Activated naive CD4-positive, alpha-beta T cell treated with anti-CD3 and anti-CD28 coated beads, Interleukin-2, amount 10 ng/mL, durations not matched to agents 7 days and 5 days (primary cell): ENCODE measurements around the gene LINC01488.

ENCODE experiments used
- CTCF ChIA-PET: fragments of 350-600 bp; sonication (Branson Sonifier 250); formaldehyde crosslinking; loops from one replicate; lab custom pipeline; 2021; ENCODE audit warnings: antibody characterized with exemption; lab: Charles Lee
- DNase-seq: peaks from one replicate; pipeline ENCODE4 v3.0.0-alpha.2; 2020
- H3K27ac Mint-ChIP-seq: one replicate; pipeline ENCODE4 v1.8.0; 2021; ENCODE audit warnings: mild to moderate bottlenecking, moderate library complexity, mixed read lengths
- H3K27me3 Mint-ChIP-seq: one replicate; pipeline ENCODE4 v1.8.0; 2021; ENCODE audit warnings: mild to moderate bottlenecking, mixed read lengths
- H3K36me3 Mint-ChIP-seq: one replicate; pipeline ENCODE4 v1.8.0; 2021; ENCODE audit warnings: mixed read lengths
- H3K4me1 Mint-ChIP-seq: one replicate; pipeline ENCODE4 v1.8.0; 2021; ENCODE audit warnings: mixed read lengths
- H3K4me3 Mint-ChIP-seq: one replicate; pipeline ENCODE4 v1.8.0; 2021; ENCODE audit warnings: mild to moderate bottlenecking, moderate library complexity, mixed read lengths
- H3K9me3 Mint-ChIP-seq: one replicate; pipeline ENCODE4 v1.8.0; 2021; ENCODE audit warnings: mixed read lengths

Gene LINC01488

DNA sequence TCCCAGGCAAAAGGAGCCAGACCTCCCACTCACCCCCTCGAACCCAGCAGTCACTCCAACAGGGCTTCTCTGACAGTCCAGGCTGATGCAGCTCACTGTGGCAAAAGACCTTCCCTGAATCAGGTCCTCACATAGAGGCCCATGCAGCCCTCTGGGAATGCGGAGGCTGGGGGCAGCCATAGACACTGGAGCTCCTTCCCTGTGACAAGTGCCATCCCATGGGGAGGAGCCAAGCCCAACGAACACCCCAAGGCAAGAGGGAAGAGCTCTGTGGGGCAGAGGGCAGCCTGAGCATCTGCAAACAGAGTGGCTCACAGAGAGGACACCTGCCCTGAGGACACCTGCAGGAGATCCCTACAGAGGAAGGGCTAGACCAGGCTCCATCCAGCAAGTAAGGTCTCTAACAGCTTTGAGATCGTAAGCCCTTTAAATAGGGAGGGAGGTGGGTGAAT, at the start of gene LINC01488:
TSS of gene LINC01488 (plus strand) at position 271 of the 452 bp plus-strand sequence.
- DNase-seq, result no peak
- CTCF ChIA-PET, result no interaction called here
- Mint-ChIP-seq H3K4me3 (no peak within 1 kb of the TSS), H3K27me3 (peaks cover 9% of the 10 kb centered on the region), H3K36me3 (no peaks in the 10 kb centered on the region), H3K27ac (peak within 1 kb of the TSS; percentile 33), H3K4me1 (no peaks in the 10 kb centered on the region), H3K9me3 (no peaks in the 10 kb centered on the region)

GRCh38 chr11:69431893-69432738, 49.3 kb upstream of the LINC01488 start:
- CTCF ChIA-PET, result no interaction called here
- DNase-seq, result no peak
- Mint-ChIP-seq H3K4me1 (no peaks in the 10 kb centered on the region), H3K27ac (no peak overlapping the region), H3K36me3 (no peaks in the 10 kb centered on the region), H3K4me3 (no peak overlapping the region), H3K27me3 (peaks cover 42% of the 10 kb centered on the region), H3K9me3 (no peaks in the 10 kb centered on the region)

DNA sequence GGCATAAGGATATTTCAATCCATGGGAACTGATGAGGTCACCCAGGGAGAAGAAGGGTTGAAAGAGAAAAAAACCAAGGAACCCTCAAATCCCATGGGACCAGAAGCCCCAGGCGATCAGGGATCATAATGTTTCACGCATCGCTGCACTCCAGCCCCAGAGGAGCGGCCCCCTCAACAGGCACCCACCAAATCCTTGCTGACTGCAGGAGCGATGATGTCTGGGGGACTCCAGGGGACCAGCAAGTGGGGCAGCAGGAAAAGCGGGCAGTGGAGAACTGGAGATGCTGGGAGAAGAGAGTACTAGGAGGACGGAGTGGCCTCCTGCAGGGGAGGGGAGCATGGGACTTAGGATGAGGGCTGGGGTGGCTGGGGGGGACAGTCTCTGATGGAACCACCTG, 47.7 kb upstream of the LINC01488 start:
- Mint-ChIP-seq H3K27me3 (peaks cover 38% of the 10 kb centered on the region), H3K36me3 (no peaks in the 10 kb centered on the region), H3K9me3 (no peaks in the 10 kb centered on the region), H3K4me3 (no peak overlapping the region), H3K27ac (no peak overlapping the region), H3K4me1 (no peaks in the 10 kb centered on the region)
- CTCF ChIA-PET, result no interaction called here
- no peak for DNase-seq

DNA sequence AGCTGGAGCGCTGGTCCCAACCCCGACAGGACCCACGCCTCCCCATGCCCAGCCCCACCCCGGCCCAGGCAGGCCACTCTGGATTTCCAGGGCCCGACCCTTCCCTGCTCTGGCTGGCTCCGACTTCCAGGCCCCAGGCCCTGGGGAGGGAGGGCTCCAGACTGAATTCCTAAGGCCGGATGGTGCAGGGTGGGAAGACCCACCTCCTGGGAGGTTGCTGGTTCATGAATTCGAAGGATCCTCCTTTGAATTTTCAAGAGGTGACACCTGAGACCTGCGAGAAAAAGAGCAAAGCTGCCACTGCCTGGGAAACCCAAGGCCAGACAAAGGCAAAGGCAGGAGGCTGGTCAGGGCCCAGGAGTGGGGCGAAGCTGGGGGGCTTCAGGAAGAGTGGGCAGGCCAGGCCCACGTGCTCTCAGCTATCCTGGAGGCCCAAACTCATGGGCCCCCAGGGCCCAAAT, 47.0 kb upstream of the LINC01488 start:
- CTCF ChIA-PET, result no interaction called here
- Mint-ChIP-seq H3K4me1 (no peaks in the 10 kb centered on the region), H3K36me3 (no peaks in the 10 kb centered on the region), H3K4me3 (no peak overlapping the region), H3K27me3 (peaks cover 38% of the 10 kb centered on the region), H3K27ac (no peak overlapping the region), H3K9me3 (no peaks in the 10 kb centered on the region)
- no peak for DNase-seq

DNA sequence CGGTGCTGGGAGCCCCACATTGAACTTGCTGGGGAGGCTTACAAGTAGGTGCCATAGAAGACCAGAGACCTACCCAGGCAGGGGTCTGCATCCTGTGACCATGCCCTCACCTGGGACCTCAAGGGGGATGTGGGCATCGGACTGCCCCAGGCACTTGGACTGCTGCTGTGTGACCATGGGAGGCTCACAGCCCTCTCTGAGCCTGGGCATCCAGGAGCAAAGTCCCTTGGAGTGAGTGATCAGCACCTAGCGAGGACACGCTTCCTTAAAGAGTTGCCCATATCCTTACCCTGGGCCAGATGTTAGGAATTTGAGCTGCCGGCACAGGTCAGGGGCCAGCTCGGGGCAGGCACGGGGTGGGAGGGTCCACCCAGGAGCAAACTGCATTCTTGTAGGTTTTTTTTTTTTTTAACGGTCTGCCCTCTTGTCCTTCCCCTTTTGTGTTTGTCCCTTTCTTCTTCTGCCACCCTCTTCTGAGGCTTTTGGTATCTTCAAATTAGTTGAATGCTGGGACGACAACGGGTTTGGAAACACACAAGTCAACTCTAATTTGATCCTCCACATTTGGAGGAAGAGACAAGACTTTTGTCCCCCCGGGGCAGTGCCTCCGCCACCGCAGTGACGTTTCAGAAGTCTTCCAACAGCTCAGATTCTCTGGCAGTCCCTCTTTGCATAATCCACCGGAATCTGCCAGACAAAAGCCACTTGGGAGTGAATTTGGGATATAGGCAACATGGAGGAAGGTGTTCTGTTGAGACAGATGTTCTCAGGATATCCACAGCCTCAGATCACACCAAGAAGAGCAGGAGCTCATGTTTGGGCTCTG, 46.1 kb upstream of the LINC01488 start:
- Mint-ChIP-seq H3K9me3 (no peaks in the 10 kb centered on the region), H3K27me3 (peaks cover 37% of the 10 kb centered on the region), H3K27ac (no peak overlapping the region), H3K36me3 (no peaks in the 10 kb centered on the region), H3K4me3 (no peak overlapping the region), H3K4me1 (no peaks in the 10 kb centered on the region)
- DNase-seq, result no peak
- CTCF ChIA-PET, result no interaction called here

GRCh38 chr11:69436041-69436982, 45.2 kb upstream of the LINC01488 start:
- no peaks in the 10 kb centered on the region for H3K4me1 Mint-ChIP-seq
- H3K9me3 Mint-ChIP-seq, result no peaks in the 10 kb centered on the region
- no peak for DNase-seq
- no peak overlapping the region for H3K4me3 Mint-ChIP-seq
- no peak overlapping the region for H3K27ac Mint-ChIP-seq
- no peaks in the 10 kb centered on the region for H3K36me3 Mint-ChIP-seq
- H3K27me3 Mint-ChIP-seq, result peaks cover 32% of the 10 kb centered on the region
- CTCF ChIA-PET, result no interaction called here

- Mint-ChIP-seq H3K27ac (no peak overlapping the region), H3K4me1 (no peaks in the 10 kb centered on the region), H3K36me3 (no peaks in the 10 kb centered on the region), H3K9me3 (no peaks in the 10 kb centered on the region), H3K27me3 (peaks cover 39% of the 10 kb centered on the region), H3K4me3 (no peak overlapping the region)
- DNase-seq, result no peak
- CTCF ChIA-PET, result no interaction called here
Measured at GRCh38 chr11:69437001-69437875, 44.2 kb upstream of the LINC01488 start.

DNA sequence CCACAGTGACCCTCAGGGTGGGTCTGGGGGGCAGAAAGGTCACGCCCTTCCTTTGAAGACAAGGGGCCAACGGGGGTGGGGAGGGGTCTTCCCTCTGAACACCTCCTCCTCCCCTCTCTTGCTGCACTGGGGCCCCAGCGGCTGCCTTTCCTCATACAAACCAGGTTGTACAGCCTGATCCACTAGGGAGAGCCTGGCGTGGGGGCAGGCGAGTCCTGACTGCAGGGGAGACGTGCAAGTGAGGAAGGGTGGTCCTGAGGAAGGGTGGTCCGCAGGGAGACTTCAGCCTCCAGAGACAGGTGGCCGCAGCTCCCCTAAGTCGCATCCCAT, 43.6 kb upstream of the LINC01488 start:
- H3K9me3 Mint-ChIP-seq, result no peaks in the 10 kb centered on the region
- no peaks in the 10 kb centered on the region for H3K36me3 Mint-ChIP-seq
- no peak overlapping the region for H3K27ac Mint-ChIP-seq
- H3K27me3 Mint-ChIP-seq, result peaks cover 45% of the 10 kb centered on the region
- no peak overlapping the region for H3K4me3 Mint-ChIP-seq
- no peaks in the 10 kb centered on the region for H3K4me1 Mint-ChIP-seq
- no peak for DNase-seq
- CTCF ChIA-PET, result no interaction called here

DNA sequence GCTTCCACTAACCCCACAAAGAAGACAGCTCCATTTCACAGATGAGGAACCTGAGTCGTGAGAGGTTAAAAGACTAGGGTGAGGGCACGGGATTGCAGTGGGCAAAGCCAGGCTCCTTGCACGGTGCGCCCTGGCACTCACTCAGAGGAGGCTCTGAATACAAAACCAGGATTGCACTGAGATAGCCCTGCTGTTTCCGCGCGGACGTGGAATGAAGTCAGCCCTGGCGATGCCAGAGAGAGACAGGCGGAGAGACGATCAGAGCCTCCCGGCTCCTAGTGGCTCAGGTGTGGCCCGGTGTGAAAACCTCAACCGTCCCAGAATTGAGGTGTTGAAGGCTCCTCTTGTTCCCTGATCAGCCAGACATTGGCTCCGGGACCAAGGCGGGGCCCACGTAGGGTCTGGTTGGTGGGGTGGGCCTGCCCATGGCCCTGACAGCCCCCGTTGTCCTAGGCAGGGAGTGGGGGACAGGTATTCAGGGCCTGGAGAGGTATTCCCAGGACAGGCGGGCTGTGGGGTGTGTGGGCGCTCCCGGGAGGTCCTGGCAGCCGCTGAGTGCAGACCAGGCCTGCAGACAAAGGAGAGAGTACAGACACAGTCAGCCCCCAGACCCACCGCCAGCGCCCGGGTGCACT, 43.1 kb upstream of the LINC01488 start:
- Mint-ChIP-seq H3K9me3 (no peaks in the 10 kb centered on the region), H3K4me1 (no peaks in the 10 kb centered on the region)

DNA sequence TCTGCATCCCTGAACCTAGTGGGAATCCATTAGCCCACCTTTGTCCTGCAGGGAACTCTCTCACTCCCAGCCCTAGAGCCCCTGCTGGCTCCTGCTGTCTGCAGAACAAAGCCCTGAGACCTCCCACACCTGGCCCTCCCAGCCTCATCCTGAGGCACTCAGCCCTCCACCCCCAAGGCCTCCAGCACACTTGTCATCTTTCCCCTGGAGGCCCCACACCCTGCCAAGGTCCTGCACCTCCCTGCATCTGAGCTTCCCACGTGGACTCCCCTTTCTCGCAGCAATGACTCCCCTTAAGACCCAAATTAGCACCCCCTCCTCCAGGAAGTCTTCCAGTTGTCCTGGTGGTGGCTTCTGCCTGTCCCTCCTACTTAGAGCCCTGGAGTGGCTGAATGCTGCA, 42.3 kb upstream of the LINC01488 start:
- Mint-ChIP-seq H3K9me3 (no peaks in the 10 kb centered on the region), H3K4me1 (peaks cover 5% of the 10 kb centered on the region), H3K27me3 (peaks cover 47% of the 10 kb centered on the region), H3K36me3 (no peaks in the 10 kb centered on the region), H3K4me3 (no peak overlapping the region), H3K27ac (no peak overlapping the region)
- CTCF ChIA-PET, result no interaction called here
- DNase-seq, result no peak

More for the DNA sequence above, 43.1 kb upstream of the LINC01488 start:
- peaks cover 47% of the 10 kb centered on the region for H3K27me3 Mint-ChIP-seq
- no peak overlapping the region for H3K27ac Mint-ChIP-seq
- no peak for DNase-seq
- no peak overlapping the region for H3K4me3 Mint-ChIP-seq
- CTCF ChIA-PET, result no interaction called here
- no peaks in the 10 kb centered on the region for H3K36me3 Mint-ChIP-seq

DNA sequence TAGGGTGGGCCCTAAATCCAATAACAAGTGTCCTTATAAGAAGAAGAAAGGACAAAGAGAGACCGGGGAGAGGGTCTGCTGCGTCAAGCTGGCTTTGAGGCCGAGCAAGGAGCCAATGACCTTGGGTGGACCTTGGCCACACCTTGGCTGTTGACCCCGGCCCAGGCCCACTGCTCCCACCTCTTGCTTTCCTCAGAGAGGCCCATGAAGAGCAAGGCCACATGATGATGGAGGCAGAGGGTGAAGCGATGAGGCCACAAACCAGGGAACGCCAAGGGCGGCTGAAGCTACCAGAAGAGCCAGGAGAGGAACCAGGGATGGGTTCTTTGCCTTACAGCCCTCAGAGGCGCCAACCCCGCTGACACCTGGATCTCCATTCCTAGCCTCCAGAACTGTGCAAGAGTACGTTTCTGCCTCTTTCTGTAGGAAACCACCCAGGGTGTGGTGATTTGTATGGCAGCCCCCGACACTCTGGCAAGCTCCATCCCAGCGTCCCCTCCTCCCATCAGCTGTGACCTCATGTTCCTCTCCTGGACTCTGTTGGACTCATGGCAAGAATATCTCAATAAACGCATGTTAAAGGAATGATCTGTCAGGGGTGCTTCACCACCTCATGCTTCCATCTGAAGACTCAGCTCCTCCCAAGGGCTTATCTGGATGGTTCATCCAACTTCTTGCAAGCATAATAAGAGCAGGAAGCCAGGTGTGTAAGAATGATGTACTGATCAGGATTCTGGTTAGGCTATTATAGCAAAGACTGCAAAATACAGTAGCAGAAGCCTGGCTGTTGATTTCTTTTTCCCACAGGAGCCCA, 41.6 kb upstream of the LINC01488 start:
- DNase-seq, result no peak
- Mint-ChIP-seq H3K27ac (peak overlapping the region; percentile 39), H3K36me3 (no peaks in the 10 kb centered on the region), H3K9me3 (no peaks in the 10 kb centered on the region), H3K27me3 (peaks cover 47% of the 10 kb centered on the region), H3K4me3 (no peak overlapping the region), H3K4me1 (peaks cover 5% of the 10 kb centered on the region)
- CTCF ChIA-PET, result no interaction called here

DNA sequence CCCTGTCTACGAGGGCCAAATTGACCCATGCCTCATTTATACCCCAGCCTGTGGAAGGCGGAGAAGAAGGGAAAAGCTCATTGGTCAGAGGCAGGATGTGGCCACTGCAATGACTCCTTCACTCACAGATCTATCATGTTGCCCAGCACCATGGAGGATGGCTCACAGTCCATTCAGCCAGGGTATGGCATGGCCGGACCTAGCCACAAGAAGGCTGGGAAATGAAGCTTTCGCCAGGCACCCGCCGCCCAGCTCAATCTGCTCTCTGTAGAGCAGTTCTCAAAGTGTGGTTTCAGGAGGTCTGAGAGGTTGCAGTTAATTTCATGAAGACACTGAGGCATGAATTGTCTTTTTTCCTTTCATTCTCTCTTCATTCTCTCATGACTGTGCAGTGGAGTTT, 40.6 kb upstream of the LINC01488 start:
- DNase-seq, result no peak
- Mint-ChIP-seq H3K36me3 (no peaks in the 10 kb centered on the region), H3K4me3 (no peak overlapping the region), H3K27me3 (peaks cover 37% of the 10 kb centered on the region), H3K27ac (no peak overlapping the region), H3K4me1 (peaks cover 5% of the 10 kb centered on the region), H3K9me3 (no peaks in the 10 kb centered on the region)
- CTCF ChIA-PET, result interaction anchor here (1.2 kb wide), 1 partner anchor 148 kb away, joined by 3 read pairs; no protein-coding TSS in a partner anchor
